Activated T-helper 9 cell treated with anti-CD3 and anti-CD28 coated beads, Interleukin-2, amount 50 U/mL, for 16 hours (primary cell): ENCODE results near the gene DAB1.

Source experiments
- DNase-seq: peaks from one replicate; pipeline ENCODE4 v3.0.0-alpha.2; 2020; ENCODE audit warnings: low read depth

Gene DAB1

DNA sequence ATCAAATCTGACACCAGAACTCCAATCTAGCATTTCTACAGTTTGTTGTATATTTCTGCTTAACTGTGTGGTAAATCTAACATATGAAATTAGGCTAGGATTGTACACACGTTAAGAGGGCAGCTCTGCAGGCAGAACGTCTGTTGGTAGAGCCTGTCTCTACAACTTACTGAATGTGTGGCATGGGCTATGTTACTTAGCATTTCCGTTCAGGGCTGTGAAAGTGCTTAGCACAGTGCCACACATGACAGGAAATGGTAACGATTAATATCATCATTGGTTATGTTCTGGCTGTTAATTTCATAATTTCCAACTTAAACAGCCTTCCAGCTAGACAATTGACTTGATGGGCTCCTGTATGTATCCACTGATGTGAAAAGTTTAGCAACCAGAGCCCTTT, 448.4 kb downstream of the DAB1 start:
- DNase-seq: no peak

DNA sequence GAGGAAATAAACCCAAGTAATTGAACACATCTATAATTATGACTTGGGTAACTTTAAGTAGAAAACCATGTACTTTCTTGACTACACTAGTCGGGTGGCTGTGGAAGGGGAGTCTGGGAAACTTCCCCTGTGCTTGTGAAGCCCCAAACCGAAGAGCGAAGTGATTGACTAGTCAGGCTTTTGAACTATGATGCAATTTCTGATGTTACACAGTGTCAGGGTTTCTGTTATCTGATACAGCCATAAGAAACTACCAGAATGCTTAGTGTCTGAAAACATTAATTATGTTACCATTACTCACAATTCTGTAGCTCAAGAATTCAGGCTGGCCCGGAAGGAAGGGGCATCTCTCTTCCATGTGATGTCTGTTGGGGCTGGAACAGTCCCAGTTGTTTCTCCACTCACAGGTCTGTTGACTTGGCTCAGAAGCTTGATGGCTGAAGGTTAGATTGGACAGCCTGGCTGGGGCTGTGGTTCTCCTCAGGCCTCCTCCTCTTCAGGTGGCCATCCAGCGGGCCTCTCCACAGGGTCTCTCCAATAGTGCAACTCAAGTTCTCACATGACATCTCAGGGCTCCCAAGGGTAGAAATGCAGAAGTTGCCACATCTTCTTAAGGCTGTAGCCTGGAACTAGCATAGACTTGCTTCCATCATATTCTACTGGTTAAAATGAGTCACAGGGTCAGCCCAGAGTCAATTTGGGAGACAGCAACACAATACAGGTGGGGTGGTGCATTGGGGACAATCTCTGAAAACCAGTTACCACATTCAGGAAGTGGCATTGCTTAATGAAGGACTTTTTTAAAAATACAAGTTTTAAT, 449.7 kb downstream of the DAB1 start:
- DNase-seq: no peak

DNA sequence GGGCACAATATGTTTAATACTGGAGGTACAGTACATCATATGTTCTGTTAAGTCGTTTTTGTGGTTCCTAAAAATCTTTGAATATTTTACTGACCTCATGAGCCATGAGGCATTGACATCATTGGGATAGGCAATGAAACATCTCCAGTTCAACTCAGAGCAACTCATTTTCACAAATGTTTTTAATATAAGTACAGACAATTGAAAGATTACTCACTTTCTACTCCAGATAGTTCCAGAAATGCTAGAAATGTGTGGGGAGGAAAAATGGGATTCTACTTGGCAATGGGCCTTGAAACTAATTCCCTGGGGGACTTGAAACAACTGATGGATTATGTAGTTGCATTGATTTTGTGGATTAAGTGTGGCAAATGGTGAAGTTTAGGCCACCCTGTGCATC, 450.9 kb downstream of the DAB1 start:
- no peak for DNase-seq

DNA sequence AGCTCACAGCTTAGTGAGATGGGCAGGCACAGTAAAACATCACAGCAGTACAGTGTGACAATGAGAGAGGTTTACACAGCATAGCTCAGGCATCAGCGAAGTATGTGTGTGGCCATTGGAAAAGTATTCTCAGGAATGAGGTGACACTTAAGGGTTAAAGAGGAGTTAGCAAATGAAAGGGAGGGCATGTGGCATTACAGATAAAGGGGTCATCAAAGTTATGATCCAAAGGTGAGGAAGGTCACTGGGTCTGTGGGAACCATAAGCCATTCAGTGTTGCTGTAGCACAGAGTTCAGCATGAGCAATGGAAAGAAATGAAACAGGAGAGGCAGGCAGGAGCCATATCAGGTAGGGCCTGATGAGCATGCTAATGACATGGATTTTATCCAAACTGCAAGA, 453.6 kb downstream of the DAB1 start:
- DNase-seq: no peak

DNA sequence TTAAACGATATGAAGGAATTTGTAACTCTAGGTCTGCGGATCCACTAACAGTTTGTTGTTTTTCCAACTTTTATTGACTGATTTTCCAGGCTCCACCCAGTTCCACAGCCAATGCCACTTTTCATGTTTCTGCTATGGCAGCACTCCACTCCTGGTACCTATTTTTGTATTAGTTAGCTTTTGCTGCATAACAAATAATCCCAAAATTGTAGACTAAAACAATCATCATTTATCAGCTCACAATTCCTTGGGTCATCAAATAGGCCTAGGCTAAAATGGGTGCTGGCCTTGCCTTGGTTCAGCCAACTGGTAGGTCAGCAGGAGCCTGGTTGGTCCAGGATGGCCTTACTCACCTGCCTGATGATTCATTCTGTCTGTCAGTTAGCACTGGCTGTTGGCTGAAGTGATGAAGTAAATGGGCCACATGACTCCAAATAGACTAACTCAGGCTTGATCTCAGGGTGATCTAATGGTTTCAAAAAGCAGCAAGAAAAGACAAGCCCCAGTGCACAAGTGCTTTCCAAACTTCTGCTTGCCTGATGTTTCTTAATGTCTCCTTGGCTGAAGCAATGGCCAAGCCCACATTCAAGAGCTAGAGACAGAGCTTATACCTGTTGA, 454.9 kb downstream of the DAB1 start:
- DNase-seq: no peak

DNA sequence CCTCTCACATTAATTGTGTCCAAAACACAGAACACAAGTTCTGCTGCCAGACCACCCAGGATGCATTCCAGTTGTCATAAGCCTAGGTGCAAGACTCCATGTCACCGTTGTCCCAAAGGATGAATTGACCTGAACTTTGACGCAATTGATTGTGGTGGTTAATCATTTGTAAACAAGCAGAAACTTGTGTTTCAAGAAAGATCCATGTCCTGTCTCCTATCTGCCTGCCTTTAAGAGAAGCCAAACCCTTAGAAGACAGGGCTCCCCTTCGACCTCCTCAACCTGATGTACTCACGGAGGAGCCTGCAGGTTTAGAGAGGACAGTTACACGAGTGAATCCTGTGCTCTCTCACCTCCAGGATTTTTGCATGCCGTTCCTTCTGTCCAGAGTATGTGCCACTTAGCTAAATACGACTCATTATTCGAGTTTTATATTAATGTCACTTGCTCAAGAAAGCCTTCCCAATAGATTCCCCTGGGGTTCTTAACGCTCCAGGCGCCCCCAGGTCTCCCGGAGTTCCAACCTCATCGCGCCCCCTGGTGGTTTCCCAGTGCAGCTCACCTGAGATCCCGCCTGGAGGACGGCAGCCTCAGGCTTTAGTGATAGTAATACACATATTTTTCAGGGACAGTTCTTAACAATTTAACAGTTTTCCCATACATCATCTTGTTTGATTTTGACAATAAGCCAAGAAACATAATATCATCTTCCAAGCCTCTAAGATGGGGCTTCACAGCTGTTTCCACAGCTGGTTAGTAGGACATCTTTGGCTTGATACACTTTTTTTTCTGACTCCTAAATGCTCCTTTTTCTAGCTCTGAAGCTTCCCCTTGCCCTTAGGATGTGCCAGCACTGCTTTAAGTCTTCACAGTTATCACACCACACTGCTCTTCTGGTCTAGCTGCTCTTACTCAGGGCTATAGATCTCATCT, 455.7 kb downstream of the DAB1 start:
- DNase-seq: no peak

DNA sequence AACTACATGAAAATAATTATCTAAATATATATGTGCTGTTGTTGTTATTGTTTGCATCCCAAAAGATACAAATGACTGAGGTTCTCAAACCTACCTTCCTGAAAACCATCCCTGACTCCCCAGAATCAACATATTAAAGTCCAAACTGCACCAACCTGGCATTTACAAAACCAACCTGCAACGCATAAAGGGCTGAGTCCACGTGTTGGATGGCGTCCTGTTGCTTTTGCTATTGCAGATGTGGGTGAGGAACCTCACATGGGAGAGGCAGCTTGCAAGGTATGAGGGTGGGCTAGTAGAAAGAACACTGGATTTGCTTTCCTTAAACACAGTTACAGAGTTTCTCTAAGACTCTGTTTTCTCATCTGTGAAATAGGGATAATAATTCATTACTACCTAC, 456.5 kb downstream of the DAB1 start:
- no peak for DNase-seq

DNA sequence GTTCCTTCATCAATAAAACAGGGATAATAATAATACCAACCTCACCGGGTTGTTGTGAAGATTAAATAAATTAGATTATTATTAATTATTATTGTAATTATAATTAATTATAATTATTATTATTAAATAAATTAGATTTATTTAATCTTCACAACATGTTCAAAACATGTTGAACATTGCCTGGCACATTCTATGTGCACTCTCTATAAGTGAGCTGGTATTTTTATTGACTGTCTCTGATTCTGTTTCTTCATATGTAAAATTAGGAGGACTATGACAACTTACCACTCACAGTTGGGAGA, 457.2 kb downstream of the DAB1 start:
- no peak for DNase-seq

DNA sequence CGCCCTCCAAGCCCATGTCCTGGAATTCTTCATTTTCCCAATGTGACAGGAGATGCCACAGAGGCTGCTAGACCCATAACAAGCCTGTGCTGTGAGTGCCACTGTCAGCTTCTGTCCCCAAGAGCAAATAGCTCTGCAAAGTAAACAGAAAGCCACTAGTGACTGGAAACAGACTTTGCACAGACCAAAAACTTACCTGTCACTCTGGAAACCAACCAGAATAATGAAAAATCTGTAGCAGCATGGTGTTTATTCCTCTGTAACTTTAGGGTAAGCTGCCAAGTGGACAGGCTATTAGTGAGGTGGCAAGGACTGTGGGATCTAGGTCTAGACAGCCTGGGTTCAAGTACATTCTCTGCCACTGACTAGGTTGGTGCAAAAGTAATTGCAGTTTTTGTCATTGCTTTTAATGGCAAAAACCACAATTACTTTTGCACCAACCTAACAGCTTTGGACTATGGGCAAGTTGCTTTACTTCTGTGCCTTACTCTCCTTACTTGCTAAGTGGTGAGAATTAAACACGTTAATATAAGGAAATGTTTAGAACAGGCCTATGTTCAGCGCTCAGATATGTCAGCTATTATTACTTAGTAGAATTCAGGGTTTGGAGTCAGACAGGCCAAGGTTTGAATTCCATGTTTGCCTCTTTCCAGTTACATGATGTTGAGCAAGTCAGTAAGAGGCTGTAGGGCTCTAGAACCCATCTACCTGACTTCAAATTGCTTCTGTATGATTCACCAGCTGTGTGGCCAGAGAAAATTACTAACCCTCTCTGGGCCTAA, 457.8 kb downstream of the DAB1 start, which contains the start of gene C8B:
TSS of gene C8B (minus strand) at position 100 of the 782 bp plus-strand sequence. CDS start at position 33, 67 bp downstream.
- no peak for DNase-seq

DNA sequence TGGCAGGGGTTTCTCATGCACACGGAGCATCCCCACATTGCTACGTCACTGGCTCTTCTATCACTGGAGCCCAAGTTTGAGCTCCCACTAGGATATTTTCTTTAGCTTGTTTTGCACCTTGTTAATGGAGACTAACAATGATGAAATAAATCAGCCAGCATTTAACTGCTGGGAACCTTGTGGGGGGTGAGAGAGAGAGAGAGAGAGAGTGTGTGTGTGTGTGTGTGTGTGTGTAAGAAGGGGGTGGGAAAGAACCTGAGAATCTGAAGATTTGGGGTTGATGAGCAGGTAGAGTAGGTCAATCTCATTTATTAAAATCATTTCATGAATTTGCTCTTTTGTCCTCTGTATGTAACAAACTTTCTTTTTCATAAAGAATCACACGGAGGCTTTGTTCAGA, 458.7 kb downstream of the DAB1 start:
- DNase-seq: no peak

DNA sequence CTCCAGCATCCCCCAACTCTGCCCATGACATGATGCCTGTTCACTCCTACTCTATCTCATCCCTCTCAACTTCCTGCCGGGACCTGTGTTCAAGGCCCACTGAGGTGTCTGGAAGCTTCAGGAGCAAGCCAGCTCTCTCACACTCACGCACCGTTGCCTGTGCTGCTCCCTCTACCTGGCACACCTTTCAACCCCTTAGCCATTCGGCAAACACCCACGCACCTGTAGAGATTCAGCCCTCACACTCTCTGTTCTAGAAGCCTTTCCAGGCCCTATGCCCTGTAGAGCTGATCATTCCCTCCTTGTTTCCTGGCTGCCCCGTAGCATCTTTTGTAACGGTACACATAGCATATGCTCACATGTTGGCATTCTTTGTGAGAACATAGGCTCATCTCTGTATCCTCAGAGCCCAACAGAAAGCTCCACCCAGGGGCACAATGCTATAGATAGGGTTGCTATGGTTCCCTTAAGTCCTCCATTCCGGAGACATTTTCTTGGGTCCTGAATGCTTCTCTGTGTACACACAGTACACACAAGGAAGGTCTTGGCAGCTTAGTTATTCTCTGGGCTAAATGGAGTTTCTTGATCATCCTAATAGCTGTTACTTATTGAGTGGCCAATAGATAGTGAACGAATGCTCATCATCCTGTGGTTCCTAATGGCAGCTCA, 459.4 kb downstream of the DAB1 start:
- no peak for DNase-seq

DNA sequence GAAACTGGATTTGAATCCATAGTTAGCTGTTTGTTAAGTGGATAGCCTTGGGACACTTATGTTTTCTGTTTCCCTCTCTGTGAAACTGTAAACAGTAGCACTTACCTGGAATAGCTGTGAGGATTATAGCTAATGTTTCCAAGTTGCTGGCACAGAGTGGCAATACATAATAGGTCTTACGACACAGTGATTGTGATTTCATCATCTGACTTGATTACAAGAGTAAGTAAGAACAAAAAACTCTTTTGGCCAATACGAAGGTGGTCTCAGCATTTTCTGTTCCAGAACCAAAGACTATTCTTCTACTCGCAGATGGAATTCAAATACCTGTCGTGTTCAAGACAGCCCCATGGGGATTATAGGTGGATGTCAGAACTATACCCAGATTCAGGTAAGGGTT, 460.2 kb downstream of the DAB1 start:
- DNase-seq: no peak

DNA sequence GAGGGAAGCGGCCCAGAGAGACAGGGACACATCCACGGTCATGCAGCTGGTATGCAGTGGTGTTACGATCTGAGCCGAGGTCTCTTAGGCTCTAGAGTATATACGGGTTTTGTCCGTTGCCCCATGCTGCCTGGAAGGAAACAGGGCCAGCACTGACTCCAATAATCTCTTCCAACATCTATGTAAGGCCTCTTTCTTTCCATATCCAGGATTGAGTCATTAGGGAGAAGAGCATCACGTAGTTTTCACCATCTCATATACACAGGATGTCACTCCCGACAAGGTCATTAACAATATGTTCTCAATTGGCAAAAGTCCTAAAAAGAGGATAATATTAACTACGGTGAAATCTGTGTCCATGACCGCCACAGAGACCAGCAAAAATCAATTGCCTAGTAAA, 462.4 kb downstream of the DAB1 start:
- DNase-seq: no peak

DNA sequence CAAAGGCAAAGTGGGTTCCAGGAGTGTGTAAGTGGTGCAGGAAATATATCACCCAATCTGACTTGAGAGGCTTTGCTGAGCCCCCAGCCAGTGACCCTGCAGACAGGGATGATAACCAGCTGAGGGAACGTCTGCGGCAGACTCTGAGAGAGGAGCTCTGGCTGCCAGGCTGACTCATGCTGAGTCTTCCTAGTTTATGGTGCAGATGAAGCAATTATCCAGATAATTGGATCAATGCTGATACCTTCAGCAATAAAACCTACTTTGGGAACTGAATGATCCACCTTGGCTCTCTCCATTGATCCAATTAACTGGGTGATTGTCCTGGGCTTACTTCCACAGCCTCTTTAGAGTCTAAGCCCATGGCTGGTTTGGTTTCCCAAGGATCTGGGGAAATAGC, 465.3 kb downstream of the DAB1 start:
- DNase-seq: no peak

DNA sequence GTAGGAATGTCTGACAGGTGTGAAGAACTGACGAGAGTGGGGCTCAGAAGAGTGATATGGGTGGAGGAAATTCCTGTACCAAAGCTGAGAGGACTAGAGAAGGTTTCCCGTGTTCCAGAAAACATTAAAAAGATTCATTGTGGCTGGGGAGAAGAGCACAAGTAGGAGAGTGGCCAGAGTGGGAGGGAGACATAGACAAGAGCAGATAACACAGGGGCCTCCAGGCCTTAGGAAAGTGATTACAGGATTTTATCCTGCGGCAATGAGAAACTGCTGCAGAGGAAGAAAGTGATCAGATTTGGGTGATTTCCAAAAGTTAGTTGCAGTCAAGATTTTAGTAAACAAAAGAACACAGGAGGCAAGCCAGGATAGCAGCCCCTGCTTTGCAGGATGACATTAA, 465.9 kb downstream of the DAB1 start:
- DNase-seq: no peak

DNA sequence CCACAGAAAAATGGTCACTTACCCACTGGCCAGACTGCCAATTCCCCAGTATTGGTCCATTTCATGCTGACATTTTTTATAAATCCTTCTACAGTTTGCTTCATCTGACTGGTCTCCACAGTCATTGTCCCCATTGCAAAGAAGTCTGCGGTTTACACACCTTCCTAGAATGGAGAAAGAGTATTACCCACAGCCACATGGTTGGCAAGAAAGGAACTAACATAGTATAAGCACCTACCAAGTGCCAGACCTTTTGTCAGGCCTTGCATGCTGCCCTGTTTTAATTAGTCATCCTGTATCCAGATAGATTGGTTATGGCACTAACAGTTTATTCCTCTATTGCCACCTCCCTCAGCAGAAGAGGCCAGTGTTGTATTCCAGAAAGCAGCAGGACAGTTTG, 469.2 kb downstream of the DAB1 start:
- no peak for DNase-seq

DNA sequence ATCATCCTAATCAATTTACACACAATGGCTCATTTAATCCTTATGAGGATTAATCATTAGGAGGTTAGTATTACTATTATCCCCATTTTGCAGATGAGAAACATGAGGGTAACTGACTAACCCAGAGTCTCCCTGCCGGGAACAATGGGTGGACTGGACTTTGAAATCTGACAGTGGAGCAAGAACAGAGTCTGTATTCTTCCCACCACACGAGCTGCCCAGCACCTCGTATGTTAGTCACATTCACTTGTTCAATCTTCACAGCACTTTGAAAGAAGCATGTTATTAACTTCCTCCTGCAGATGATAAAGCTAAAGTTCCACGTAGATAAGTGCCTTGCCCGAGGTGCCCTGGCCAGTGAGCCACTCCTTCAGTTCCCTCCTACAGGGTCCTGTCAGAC, 470.5 kb downstream of the DAB1 start:
- no peak for DNase-seq

DNA sequence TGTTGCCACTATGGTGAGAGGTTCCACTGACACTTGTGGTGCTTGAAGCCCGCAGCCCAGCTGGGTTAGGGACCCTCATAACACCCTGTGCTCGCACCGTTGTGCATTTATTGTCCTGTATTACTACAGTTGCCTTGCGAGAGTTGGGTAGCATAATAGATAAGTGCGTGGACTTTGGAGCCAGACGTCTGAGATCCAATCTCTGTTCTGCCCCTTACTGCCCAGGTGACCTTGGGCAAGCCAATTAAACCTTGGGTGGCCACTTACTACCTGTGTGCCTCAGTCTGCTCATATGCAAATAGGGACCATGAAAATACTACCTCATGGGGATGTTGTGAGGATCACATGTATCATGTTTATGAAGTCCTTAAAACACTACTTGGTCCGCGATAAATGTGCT, 471.4 kb downstream of the DAB1 start:
- DNase-seq: no peak

DNA sequence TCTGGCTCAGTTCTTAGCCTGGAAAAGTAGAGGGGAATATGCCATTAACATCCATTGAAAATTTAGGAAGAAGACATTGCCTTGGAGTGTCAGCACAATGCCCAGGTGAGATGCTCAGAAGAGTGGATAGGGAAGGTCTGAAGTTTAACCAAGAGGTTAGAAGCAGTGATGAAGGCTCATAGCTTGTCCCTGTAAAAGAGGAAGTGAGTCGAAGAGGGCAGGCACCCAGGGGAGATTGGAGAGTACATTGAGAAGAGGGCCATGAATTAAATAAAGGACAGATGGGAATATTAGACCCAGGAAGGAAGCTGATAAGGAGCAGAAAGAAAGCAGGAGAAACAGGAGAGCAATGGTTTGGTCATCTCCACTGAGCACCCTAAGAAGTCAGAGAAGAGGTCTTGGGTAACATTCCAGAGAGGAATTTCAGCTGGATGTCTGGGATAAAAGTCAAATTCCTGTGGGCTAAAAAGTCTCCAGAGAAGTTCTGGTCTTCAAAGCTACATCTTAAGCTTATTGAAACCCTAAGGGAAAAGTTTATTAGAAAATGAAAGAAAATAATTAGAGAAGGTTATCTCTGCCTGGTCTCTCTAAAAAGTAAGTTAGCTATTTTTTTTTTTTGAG, 475.3 kb downstream of the DAB1 start:
- DNase-seq: no peak
